Fibroblast of skin of right biceps (primary cell): ENCODE measurements around the gene SRC.

Source experiments
- DNase-seq: peaks from one replicate; pipeline ENCODE4 v3.0.0-alpha.2; 2013

Gene SRC

GRCh38 chr20:37436527-37437186 is 90.7 kb downstream of the SRC start:
- no peak for DNase-seq

- no peak for DNase-seq
Measured at GRCh38 chr20:37437676-37438075, 91.7 kb downstream of the SRC start.

GRCh38 chr20:37438464-37439222 is 92.7 kb downstream of the SRC start:
- no peak for DNase-seq

GRCh38 chr20:37439223-37439933 is 93.4 kb downstream of the SRC start:
- no peak for DNase-seq

- no peak for DNase-seq
Measured at GRCh38 chr20:37441023-37441422, 95.1 kb downstream of the SRC start.

GRCh38 chr20:37442547-37442946 is 96.6 kb downstream of the SRC start:
- DNase-seq = no peak

GRCh38 chr20:37442986-37443385 is 97.0 kb downstream of the SRC start:
- DNase-seq = no peak

- DNase-seq = no peak
Measured at GRCh38 chr20:37443596-37443995, 97.7 kb downstream of the SRC start.

- DNase-seq = no peak
Measured at GRCh38 chr20:37445041-37445440, 99.1 kb downstream of the SRC start.

- no peak for DNase-seq
Measured at GRCh38 chr20:37446286-37447032, 100.5 kb downstream of the SRC start.

GRCh38 chr20:37447688-37448087 is 101.7 kb downstream of the SRC start:
- no peak for DNase-seq

- DNase-seq = no peak
Measured at GRCh38 chr20:37449276-37449675, 103.3 kb downstream of the SRC start.

GRCh38 chr20:37450344-37450743 is 104.4 kb downstream of the SRC start:
- DNase-seq = no peak

GRCh38 chr20:37451616-37452015 is 105.7 kb downstream of the SRC start:
- no peak for DNase-seq

- no peak for DNase-seq
Measured at GRCh38 chr20:37452236-37452635, 106.3 kb downstream of the SRC start.

GRCh38 chr20:37453288-37453687 is 107.3 kb downstream of the SRC start:
- no peak for DNase-seq

- no peak for DNase-seq
Measured at GRCh38 chr20:37453836-37454235, 107.9 kb downstream of the SRC start.

- DNase-seq = no peak
Measured at GRCh38 chr20:37454636-37455385, 108.9 kb downstream of the SRC start.
